GM18519 (cell line): ENCODE results near the gene RPA1.

Experiments used
- ATAC-seq: cut with Tn5 transposase; IDR thresholded peaks from one replicate; pipeline ENCODE4 v1.9.1; 2021; ENCODE audit warnings: mild to moderate bottlenecking, moderate library complexity; ENCODE audit not compliant: unreplicated experiment, low FRiP score

Gene RPA1

GRCh38 chr17:1936766-1937165 lies 107.0 kb downstream of the RPA1 start:
- ATAC-seq = no peak

- ATAC-seq = no peak
Measured at GRCh38 chr17:1937461-1937860, 107.7 kb downstream of the RPA1 start.

- no peak for ATAC-seq
Measured at GRCh38 chr17:1939981-1940809, 110.4 kb downstream of the RPA1 start.

GRCh38 chr17:1940810-1941185 lies 111.0 kb downstream of the RPA1 start:
- no peak for ATAC-seq

GRCh38 chr17:1941272-1942065 lies 111.7 kb downstream of the RPA1 start:
- ATAC-seq = no peak

GRCh38 chr17:1942066-1942365 lies 112.2 kb downstream of the RPA1 start:
- no peak for ATAC-seq

GRCh38 chr17:1942666-1943435 lies 113.0 kb downstream of the RPA1 start:
- ATAC-seq = no peak

- no peak for ATAC-seq
Measured at GRCh38 chr17:1943436-1943831, 113.6 kb downstream of the RPA1 start.

- no peak for ATAC-seq
Measured at GRCh38 chr17:1945621-1946020, 115.8 kb downstream of the RPA1 start.

- ATAC-seq = no peak
Measured at GRCh38 chr17:1946021-1946932, 116.5 kb downstream of the RPA1 start.

GRCh38 chr17:1947229-1947742 lies 117.5 kb downstream of the RPA1 start:
- no peak for ATAC-seq

- no peak for ATAC-seq
Measured at GRCh38 chr17:1947743-1948516, 118.1 kb downstream of the RPA1 start.

- ATAC-seq = no peak
Measured at GRCh38 chr17:1948517-1948825, 118.7 kb downstream of the RPA1 start.
